Measurements from ENCODE around the gene PIK3C2B.

PIK3C2B gene

GRCh38 chr1:204466416-204467405 lies 27.9 kb downstream of the PIK3C2B start:
- Mint-ChIP-seq H3K27me3 (ENCODE audit: low read depth) (peaks cover 4% of the 10 kb centered on the region), H3K27ac (peak overlapping the region; percentile 48 to 80 (median 63)), H3K9me3 (no peaks in the 10 kb centered on the region), H3K4me3 (peak overlapping the region in 1 of 3 experiments; percentile 45), H3K4me1 (peaks cover 53% of the 10 kb centered on the region), H3K36me3 (ENCODE audit: low read depth) (peaks cover 54% of the 10 kb centered on the region)
- no peak for TF ChIP-seq CTCF (IDR thresholded peaks at IDR 0.05; ENCODE audit: unreplicated experiment in 3 of 3)

GRCh38 chr1:204465546-204466415 lies 28.8 kb downstream of the PIK3C2B start:
- TF ChIP-seq CTCF (IDR thresholded peaks at IDR 0.05; ENCODE audit: unreplicated experiment in 3 of 3) = no peak
- Mint-ChIP-seq H3K9me3 (no peaks in the 10 kb centered on the region), H3K36me3 (ENCODE audit: low read depth) (peaks cover 60% of the 10 kb centered on the region), H3K4me1 (peaks cover 60% of the 10 kb centered on the region), H3K4me3 (peak overlapping the region in 2 of 3 experiments; percentile 22 to 45), H3K27me3 (ENCODE audit: low read depth) (peaks cover 8% of the 10 kb centered on the region), H3K27ac (peak overlapping the region; percentile 31 to 80 (median 63))

- Mint-ChIP-seq H3K36me3 (ENCODE audit: low read depth) (peaks cover 63% of the 10 kb centered on the region), H3K9me3 (no peaks in the 10 kb centered on the region), H3K27ac (peak overlapping the region; percentile 31 to 63 (median 41)), H3K27me3 (ENCODE audit: low read depth) (peaks cover 8% of the 10 kb centered on the region), H3K4me3 (no peak overlapping the region), H3K4me1 (peaks cover 66% of the 10 kb centered on the region)
- no peak for TF ChIP-seq CTCF (IDR thresholded peaks at IDR 0.05; ENCODE audit: unreplicated experiment in 3 of 3)
Observed at GRCh38 chr1:204464701-204465100, 29.9 kb downstream of the PIK3C2B start.

GRCh38 chr1:204464187-204464631 lies 30.4 kb downstream of the PIK3C2B start:
- H3K36me3 Mint-ChIP-seq (ENCODE audit: low read depth) = peaks cover 63% of the 10 kb centered on the region
- no peaks in the 10 kb centered on the region for H3K9me3 Mint-ChIP-seq
- peaks cover 71% of the 10 kb centered on the region for H3K4me1 Mint-ChIP-seq
- peak overlapping the region in 2 of 3 experiments; percentile 31 to 63 for H3K27ac Mint-ChIP-seq
- H3K27me3 Mint-ChIP-seq (ENCODE audit: low read depth) = peaks cover 8% of the 10 kb centered on the region
- H3K4me3 Mint-ChIP-seq = no peak overlapping the region
- no peak for TF ChIP-seq CTCF (IDR thresholded peaks at IDR 0.05; ENCODE audit: unreplicated experiment in 3 of 3)

GRCh38 chr1:204463125-204464060 lies 31.2 kb downstream of the PIK3C2B start:
- Mint-ChIP-seq H3K27ac (peak overlapping the region in 2 of 3 experiments; percentile 13 to 63), H3K9me3 (no peaks in the 10 kb centered on the region), H3K36me3 (ENCODE audit: low read depth) (peaks cover 58% of the 10 kb centered on the region), H3K4me3 (no peak overlapping the region), H3K4me1 (peaks cover 70% of the 10 kb centered on the region), H3K27me3 (ENCODE audit: low read depth) (peaks cover 8% of the 10 kb centered on the region)
- TF ChIP-seq CTCF (IDR thresholded peaks at IDR 0.05; ENCODE audit: unreplicated experiment in 3 of 3) = no peak
